Measurements from ENCODE around the gene GRM1.

The GRM1 gene

DNA sequence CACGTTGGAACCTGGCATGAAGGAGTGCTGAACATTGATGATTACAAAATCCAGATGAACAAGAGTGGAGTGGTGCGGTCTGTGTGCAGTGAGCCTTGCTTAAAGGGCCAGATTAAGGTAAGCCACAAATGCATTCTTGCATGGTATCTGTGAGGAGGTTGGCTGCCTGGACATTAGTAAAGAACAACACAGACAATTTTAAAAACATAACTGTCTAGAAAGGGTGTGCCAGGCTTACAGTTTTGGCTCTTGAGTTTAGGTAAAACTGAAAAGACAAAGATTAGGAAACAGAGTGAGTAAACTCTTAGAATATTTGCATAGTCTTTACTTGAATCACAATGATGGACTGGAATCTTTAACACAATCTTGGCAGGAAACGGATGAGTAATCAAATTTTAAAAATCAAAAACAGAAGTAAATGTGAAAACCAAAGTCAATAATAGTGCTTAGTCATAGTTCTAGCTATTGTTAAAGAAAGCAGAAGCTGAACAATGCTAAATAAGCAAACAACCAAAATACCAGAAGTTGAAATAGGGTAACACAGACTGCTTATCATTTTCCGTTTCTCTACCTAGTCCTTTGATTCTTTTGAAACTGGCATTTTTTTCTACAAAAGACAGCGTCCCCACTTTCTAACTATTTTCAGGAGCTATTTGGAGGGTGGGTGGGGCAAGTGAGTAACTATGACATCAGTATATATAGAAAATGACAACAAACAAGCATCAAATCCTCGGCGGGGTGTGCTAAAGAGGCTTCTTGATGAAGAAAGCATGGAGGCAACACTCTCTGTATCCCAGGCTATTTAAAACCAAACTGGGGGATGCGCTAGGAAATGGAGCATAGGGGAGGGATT, 328.9 kb downstream of the GRM1 start:
- no peak overlapping the region for H3K9ac ChIP-seq (ENCODE audit: low read length)
- no peak overlapping the region for H3K27ac ChIP-seq (ENCODE audit: low read depth, low read length, poor library complexity, severe bottlenecking)
- no peak overlapping the region for H3K4me2 ChIP-seq (ENCODE audit: low read length)

DNA sequence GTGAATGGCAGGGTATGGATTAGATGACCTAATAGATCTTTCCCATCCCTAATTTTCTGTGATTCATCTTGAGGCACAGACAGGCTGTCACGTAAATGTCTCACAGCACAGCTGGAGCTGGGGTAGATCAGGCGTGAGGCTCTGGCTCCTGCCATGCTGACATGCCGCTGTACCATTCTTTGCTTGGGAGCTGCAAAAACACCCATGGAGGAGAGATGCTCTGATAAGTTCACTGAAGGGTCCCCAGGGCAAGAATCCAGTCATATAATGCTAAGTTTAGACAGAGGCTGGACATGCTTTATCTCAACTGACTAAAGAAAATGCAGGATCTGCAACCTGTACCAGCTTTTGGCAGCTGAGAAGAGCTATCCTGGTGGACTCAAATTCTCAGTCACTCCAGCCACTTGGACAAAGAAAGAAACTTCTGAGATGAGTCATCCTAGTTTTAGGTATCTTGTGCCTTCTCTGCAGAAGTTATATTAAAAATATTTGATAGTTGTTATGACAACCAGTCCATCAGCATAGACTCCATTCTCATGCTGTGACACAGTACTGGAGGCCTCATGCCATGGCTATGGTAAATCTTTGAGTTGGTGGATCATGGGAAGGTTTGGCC, 329.7 kb downstream of the GRM1 start:
- H3K79me2 ChIP-seq (ENCODE audit: insufficient read depth, low read length), result no peaks in the 10 kb centered on the region
- no peaks in the 10 kb centered on the region for H3K9me2 ChIP-seq (ENCODE audit: low read depth, low read length)
- H3K36me3 ChIP-seq (ENCODE audit: insufficient read depth, low read length), result no peaks in the 10 kb centered on the region
- no peak overlapping the region for H3K4me3 ChIP-seq (ENCODE audit: low read depth, low read length, poor library complexity, severe bottlenecking)
- H3K9me3 ChIP-seq (ENCODE audit: low read length), result no peaks in the 10 kb centered on the region
- no peaks in the 10 kb centered on the region for H3F3A ChIP-seq (ENCODE audit: insufficient read depth, low read length)
- no peaks in the 10 kb centered on the region for H4K20me1 ChIP-seq (ENCODE audit: insufficient read depth, low read length)
- no peak overlapping the region for H3K27ac ChIP-seq (ENCODE audit: low read depth, low read length, poor library complexity, severe bottlenecking)
- TF ChIP-seq, protein P1, sequence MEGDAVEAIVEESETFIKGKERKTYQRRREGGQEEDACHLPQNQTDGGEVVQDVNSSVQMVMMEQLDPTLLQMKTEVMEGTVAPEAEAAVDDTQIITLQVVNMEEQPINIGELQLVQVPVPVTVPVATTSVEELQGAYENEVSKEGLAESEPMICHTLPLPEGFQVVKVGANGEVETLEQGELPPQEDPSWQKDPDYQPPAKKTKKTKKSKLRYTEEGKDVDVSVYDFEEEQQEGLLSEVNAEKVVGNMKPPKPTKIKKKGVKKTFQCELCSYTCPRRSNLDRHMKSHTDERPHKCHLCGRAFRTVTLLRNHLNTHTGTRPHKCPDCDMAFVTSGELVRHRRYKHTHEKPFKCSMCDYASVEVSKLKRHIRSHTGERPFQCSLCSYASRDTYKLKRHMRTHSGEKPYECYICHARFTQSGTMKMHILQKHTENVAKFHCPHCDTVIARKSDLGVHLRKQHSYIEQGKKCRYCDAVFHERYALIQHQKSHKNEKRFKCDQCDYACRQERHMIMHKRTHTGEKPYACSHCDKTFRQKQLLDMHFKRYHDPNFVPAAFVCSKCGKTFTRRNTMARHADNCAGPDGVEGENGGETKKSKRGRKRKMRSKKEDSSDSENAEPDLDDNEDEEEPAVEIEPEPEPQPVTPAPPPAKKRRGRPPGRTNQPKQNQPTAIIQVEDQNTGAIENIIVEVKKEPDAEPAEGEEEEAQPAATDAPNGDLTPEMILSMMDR (IDR thresholded peaks at IDR 0.05; ENCODE audit: low read length), result no peak
- TF ChIP-seq EZH2 (IDR thresholded peaks at IDR 0.05; ENCODE audit: borderline replicate concordance, low read length), result no peak
- H3K27me3 ChIP-seq (ENCODE audit: insufficient read depth, low read length), result no peaks in the 10 kb centered on the region
- no peaks in the 10 kb centered on the region for H3K4me1 ChIP-seq (ENCODE audit: insufficient read depth, low read length, severe bottlenecking)
- no peak overlapping the region for H3K9ac ChIP-seq (ENCODE audit: low read length)
- H3K4me2 ChIP-seq (ENCODE audit: low read length), result no peak overlapping the region
- no peak overlapping the region for H2AFZ ChIP-seq (ENCODE audit: low read length)

More for the DNA sequence above, 328.9 kb downstream of the GRM1 start:
- Histone ChIP-seq H3K4me1 (ENCODE audit: insufficient read depth, low read length, severe bottlenecking) (no peaks in the 10 kb centered on the region), H3K27me3 (ENCODE audit: insufficient read depth, low read length) (no peaks in the 10 kb centered on the region), H4K20me1 (ENCODE audit: insufficient read depth, low read length) (no peaks in the 10 kb centered on the region), H3K9me2 (ENCODE audit: low read depth, low read length) (no peaks in the 10 kb centered on the region), H3K79me2 (ENCODE audit: insufficient read depth, low read length) (no peaks in the 10 kb centered on the region), H3F3A (ENCODE audit: insufficient read depth, low read length) (no peaks in the 10 kb centered on the region), H2AFZ (ENCODE audit: low read length) (no peak overlapping the region), H3K4me3 (ENCODE audit: low read depth, low read length, poor library complexity, severe bottlenecking) (no peak overlapping the region), H3K36me3 (ENCODE audit: insufficient read depth, low read length) (no peaks in the 10 kb centered on the region), H3K9me3 (ENCODE audit: low read length) (no peaks in the 10 kb centered on the region)
- TF ChIP-seq, protein P1 (IDR thresholded peaks at IDR 0.05; ENCODE audit: low read length), result no peak
- TF ChIP-seq EZH2 (IDR thresholded peaks at IDR 0.05; ENCODE audit: borderline replicate concordance, low read length), result no peak

DNA sequence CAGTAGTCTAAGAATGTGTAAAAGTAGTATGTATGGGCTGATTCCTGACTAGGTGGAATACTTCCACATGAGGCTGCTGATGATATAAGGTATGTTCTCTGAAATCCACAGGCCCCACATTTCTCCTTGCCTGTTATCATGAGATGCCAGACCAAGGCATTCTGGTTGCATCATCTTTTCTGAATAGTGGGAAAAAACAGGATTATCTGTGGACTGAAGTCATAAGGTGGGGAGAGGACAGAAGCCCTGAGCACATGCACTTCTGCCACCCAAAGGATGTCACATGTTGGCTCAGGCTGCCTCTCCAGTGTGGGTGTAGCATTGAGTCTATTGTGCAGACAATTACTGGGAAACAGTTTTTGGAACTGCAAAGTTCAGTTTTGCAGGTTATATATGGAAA, 330.3 kb downstream of the GRM1 start:
- Histone ChIP-seq H3K79me2 (ENCODE audit: insufficient read depth, low read length) (no peaks in the 10 kb centered on the region), H3F3A (ENCODE audit: insufficient read depth, low read length) (no peaks in the 10 kb centered on the region), H2AFZ (ENCODE audit: low read length) (no peak overlapping the region), H3K4me3 (ENCODE audit: low read depth, low read length, poor library complexity, severe bottlenecking) (no peak overlapping the region), H3K27ac (ENCODE audit: low read depth, low read length, poor library complexity, severe bottlenecking) (no peak overlapping the region), H3K27me3 (ENCODE audit: insufficient read depth, low read length) (no peaks in the 10 kb centered on the region), H3K36me3 (ENCODE audit: insufficient read depth, low read length) (no peaks in the 10 kb centered on the region), H3K9me3 (ENCODE audit: low read length) (no peaks in the 10 kb centered on the region), H3K9me2 (ENCODE audit: low read depth, low read length) (no peaks in the 10 kb centered on the region), H4K20me1 (ENCODE audit: insufficient read depth, low read length) (no peaks in the 10 kb centered on the region), H3K9ac (ENCODE audit: low read length) (no peak overlapping the region), H3K4me2 (ENCODE audit: low read length) (no peak overlapping the region), H3K4me1 (ENCODE audit: insufficient read depth, low read length, severe bottlenecking) (no peaks in the 10 kb centered on the region)
- TF ChIP-seq EZH2 (IDR thresholded peaks at IDR 0.05; ENCODE audit: borderline replicate concordance, low read length), result no peak
- TF ChIP-seq, protein P1 (IDR thresholded peaks at IDR 0.05; ENCODE audit: low read length), result no peak
